SK-MEL-5 (cell line): Measurements from ENCODE around the gene OTOF. TPM values are rescaled to one million over a fixed set of nuclear protein-coding genes. Genes with fewer than 3 reads are reported as not detected.

Experiments used
- DNase-seq: peaks from one replicate; pipeline ENCODE4 v3.0.0-alpha.2; 2016; ENCODE audit warnings: low read depth, low spot score
- in situ Hi-C: cut with HindIII; loops from 2 replicates; pipeline ENCODE4 v1.10.0; 2016; ENCODE audit warnings: low sequenced_read_pairs, high pct_unique_total_duplicates, low pct_unique_long_range_greater_than_20kb
- total RNA-seq: library from RNA; depleted of rRNA; stranded (reverse); fragments of >200 nt; shearing (Covaris generic); gene quantifications from 2 replicates; pipeline ENCODE4 v1.2.3, GENCODE V29; 2014

OTOF gene
- total RNA-seq, 1 experiment from 2014 or later, result not detected

GRCh38 chr2:26507088-26507487 is 29.2 kb upstream of the OTOF start:
- in situ Hi-C loops, result no loop called here
- DNase-seq, result no peak

GRCh38 chr2:26506279-26506678 is 28.4 kb upstream of the OTOF start:
- in situ Hi-C loops, result no loop called here
- no peak for DNase-seq

- in situ Hi-C loops, result no loop called here
- DNase-seq, result no peak
Observed at GRCh38 chr2:26504002-26504401, 26.1 kb upstream of the OTOF start.

GRCh38 chr2:26503231-26503880 is 25.4 kb upstream of the OTOF start:
- in situ Hi-C loops, result no loop called here

GRCh38 chr2:26500406-26500805 is 22.5 kb upstream of the OTOF start:
- in situ Hi-C loops, result no loop called here
- DNase-seq, result no peak

More at GRCh38 chr2:26503231-26503880, 25.4 kb upstream of the OTOF start:
- peak; percentile 87 for DNase-seq

GRCh38 chr2:26495705-26496297 is 17.9 kb upstream of the OTOF start:
- DNase-seq, result no peak
- in situ Hi-C loops, result no loop called here

- DNase-seq, result no peak
- in situ Hi-C loops, result no loop called here
Observed at GRCh38 chr2:26494891-26495290, 17.0 kb upstream of the OTOF start.

- no peak for DNase-seq
- in situ Hi-C loops, result no loop called here
Observed at GRCh38 chr2:26494199-26494598, 16.3 kb upstream of the OTOF start.

GRCh38 chr2:26493566-26493965 is 15.6 kb upstream of the OTOF start:
- no peak for DNase-seq
- in situ Hi-C loops, result no loop called here

GRCh38 chr2:26492749-26493515 is 15.0 kb upstream of the OTOF start:
- no peak for DNase-seq
- in situ Hi-C loops, result no loop called here

GRCh38 chr2:26491563-26492167 is 13.7 kb upstream of the OTOF start:
- DNase-seq, result no peak
- in situ Hi-C loops, result no loop called here

- DNase-seq, result no peak
- in situ Hi-C loops, result no loop called here
Observed at GRCh38 chr2:26489213-26489850, 11.4 kb upstream of the OTOF start.

- in situ Hi-C loops, result no loop called here
- no peak for DNase-seq
Observed at GRCh38 chr2:26488463-26489212, 10.7 kb upstream of the OTOF start.

GRCh38 chr2:26487192-26487591 is 9.3 kb upstream of the OTOF start:
- in situ Hi-C loops, result no loop called here
- DNase-seq, result no peak

- in situ Hi-C loops, result no loop called here
Observed at GRCh38 chr2:26486789-26487188, 8.9 kb upstream of the OTOF start.

GRCh38 chr2:26485725-26486418 is 7.9 kb upstream of the OTOF start:
- no peak for DNase-seq
- in situ Hi-C loops, result no loop called here

More at GRCh38 chr2:26486789-26487188, 8.9 kb upstream of the OTOF start:
- DNase-seq, result no peak

GRCh38 chr2:26485099-26485498 is 7.2 kb upstream of the OTOF start:
- DNase-seq, result no peak
- in situ Hi-C loops, result no loop called here
